ENCODE results near the gene NPAS2.

The NPAS2 gene

GRCh38 chr2:101014264-101014857 lies 194.4 kb downstream of the NPAS2 start:
- DNase-seq (ENCODE audit: low spot score): no peak

GRCh38 chr2:101017371-101017770 lies 197.4 kb downstream of the NPAS2 start:
- no peak for DNase-seq (ENCODE audit: low spot score)

GRCh38 chr2:101018934-101019333 lies 199.0 kb downstream of the NPAS2 start:
- no peak for DNase-seq (ENCODE audit: low spot score)

- no peak for DNase-seq (ENCODE audit: low spot score)
These were observed 202.3 kb downstream of the NPAS2 start for GRCh38 chr2:101022221-101022620.

GRCh38 chr2:101023327-101024107 lies 203.6 kb downstream of the NPAS2 start:
- no peak for DNase-seq (ENCODE audit: low spot score)

- no peak for DNase-seq (ENCODE audit: low spot score)
These were observed 205.6 kb downstream of the NPAS2 start for GRCh38 chr2:101025561-101025960.

GRCh38 chr2:101026253-101026701 lies 206.3 kb downstream of the NPAS2 start:
- DNase-seq (ENCODE audit: low spot score): no peak

GRCh38 chr2:101026923-101027469 lies 207.1 kb downstream of the NPAS2 start:
- no peak for DNase-seq (ENCODE audit: low spot score)

- no peak for DNase-seq (ENCODE audit: low spot score)
These were observed 207.9 kb downstream of the NPAS2 start for GRCh38 chr2:101027852-101028251.

GRCh38 chr2:101030866-101031554 lies 211.1 kb downstream of the NPAS2 start:
- no peak for DNase-seq (ENCODE audit: low spot score)

GRCh38 chr2:101032084-101032776 lies 212.3 kb downstream of the NPAS2 start:
- no peak for DNase-seq (ENCODE audit: low spot score)

- DNase-seq (ENCODE audit: low spot score): peak; percentile 57
These were observed 216.6 kb downstream of the NPAS2 start for GRCh38 chr2:101036562-101036961.

GRCh38 chr2:101037161-101037755 lies 217.3 kb downstream of the NPAS2 start:
- DNase-seq (ENCODE audit: low spot score): no peak

GRCh38 chr2:101038455-101039255 lies 218.7 kb downstream of the NPAS2 start:
- DNase-seq (ENCODE audit: low spot score): peak; percentile 24

- no peak for DNase-seq (ENCODE audit: low spot score)
These were observed 220.1 kb downstream of the NPAS2 start for GRCh38 chr2:101040072-101040471.

GRCh38 chr2:101040761-101041160 lies 220.8 kb downstream of the NPAS2 start:
- no peak for DNase-seq (ENCODE audit: low spot score)

GRCh38 chr2:101041413-101041812 lies 221.5 kb downstream of the NPAS2 start:
- no peak for DNase-seq (ENCODE audit: low spot score)

- DNase-seq (ENCODE audit: low spot score): no peak
These were observed 225.4 kb downstream of the NPAS2 start for GRCh38 chr2:101045330-101045729.

All from AG20443 (cell line).